ENCODE measurements around the gene SSB.

The SSB gene

GRCh38 chr2:169771021-169771420 is 27.6 kb upstream of the SSB start:
- Histone ChIP-seq H4K20me1 (ENCODE audit: insufficient read depth, low read length) (no peaks in the 10 kb centered on the region), H3K4me3 (ENCODE audit: low read length) (no peak overlapping the region), H3K9me3 (ENCODE audit: insufficient read depth, low read length) (no peaks in the 10 kb centered on the region), H3K27ac (ENCODE audit: low read length) (no peak overlapping the region), H3K4me2 (ENCODE audit: low read length) (no peak overlapping the region), H3K27me3 (ENCODE audit: low read depth, low read length) (no peaks in the 10 kb centered on the region), H3K4me1 (ENCODE audit: low read length) (peaks cover 8% of the 10 kb centered on the region), H3K36me3 (replicated peaks; ENCODE audit: low read depth, low read length) (no peaks in the 10 kb centered on the region), H2AFZ (ENCODE audit: low read depth, low read length) (no peak overlapping the region), H3K9ac (ENCODE audit: low read length) (no peak overlapping the region), H3K79me2 (ENCODE audit: low read length) (no peaks in the 10 kb centered on the region)
- no peak for TF ChIP-seq CTCF (IDR thresholded peaks at IDR 0.05; ENCODE audit: low read depth, low read length)
- no peak for TF ChIP-seq EZH2phosphoT487 (IDR thresholded peaks at IDR 0.05; ENCODE audit: low read depth)

GRCh38 chr2:169771612-169772011 is 27.1 kb upstream of the SSB start:
- H3K4me1 ChIP-seq (ENCODE audit: low read length): peaks cover 14% of the 10 kb centered on the region

GRCh38 chr2:169772651-169773050 is 26.0 kb upstream of the SSB start:
- Histone ChIP-seq H3K9ac (ENCODE audit: low read length) (no peak overlapping the region), H3K4me3 (ENCODE audit: low read length) (no peak overlapping the region), H3K27me3 (ENCODE audit: low read depth, low read length) (no peaks in the 10 kb centered on the region), H3K36me3 (replicated peaks; ENCODE audit: low read depth, low read length) (no peaks in the 10 kb centered on the region), H3K4me1 (ENCODE audit: low read length) (peaks cover 14% of the 10 kb centered on the region), H3K79me2 (ENCODE audit: low read length) (no peaks in the 10 kb centered on the region), H3K27ac (ENCODE audit: low read length) (no peak overlapping the region), H2AFZ (ENCODE audit: low read depth, low read length) (no peak overlapping the region), H4K20me1 (ENCODE audit: insufficient read depth, low read length) (no peaks in the 10 kb centered on the region), H3K4me2 (ENCODE audit: low read length) (no peak overlapping the region), H3K9me3 (ENCODE audit: insufficient read depth, low read length) (no peaks in the 10 kb centered on the region)
- TF ChIP-seq EZH2phosphoT487 (IDR thresholded peaks at IDR 0.05; ENCODE audit: low read depth) (no peak), CTCF (IDR thresholded peaks at IDR 0.05; ENCODE audit: low read depth, low read length) (no peak)

More at GRCh38 chr2:169771612-169772011, 27.1 kb upstream of the SSB start:
- Histone ChIP-seq H4K20me1 (ENCODE audit: insufficient read depth, low read length) (no peaks in the 10 kb centered on the region), H3K27ac (ENCODE audit: low read length) (no peak overlapping the region), H3K9me3 (ENCODE audit: insufficient read depth, low read length) (no peaks in the 10 kb centered on the region), H3K4me3 (ENCODE audit: low read length) (no peak overlapping the region), H3K79me2 (ENCODE audit: low read length) (no peaks in the 10 kb centered on the region), H3K9ac (ENCODE audit: low read length) (no peak overlapping the region), H3K27me3 (ENCODE audit: low read depth, low read length) (no peaks in the 10 kb centered on the region), H2AFZ (ENCODE audit: low read depth, low read length) (no peak overlapping the region), H3K36me3 (replicated peaks; ENCODE audit: low read depth, low read length) (no peaks in the 10 kb centered on the region), H3K4me2 (ENCODE audit: low read length) (no peak overlapping the region)
- TF ChIP-seq CTCF (IDR thresholded peaks at IDR 0.05; ENCODE audit: low read depth, low read length): no peak

- Histone ChIP-seq H3K4me3 (ENCODE audit: low read length) (no peak overlapping the region), H3K4me1 (ENCODE audit: low read length) (peaks cover 14% of the 10 kb centered on the region), H3K79me2 (ENCODE audit: low read length) (no peaks in the 10 kb centered on the region), H2AFZ (ENCODE audit: low read depth, low read length) (no peak overlapping the region), H3K9ac (ENCODE audit: low read length) (no peak overlapping the region), H3K27me3 (ENCODE audit: low read depth, low read length) (no peaks in the 10 kb centered on the region), H3K36me3 (replicated peaks; ENCODE audit: low read depth, low read length) (no peaks in the 10 kb centered on the region), H3K27ac (ENCODE audit: low read length) (no peak overlapping the region), H4K20me1 (ENCODE audit: insufficient read depth, low read length) (no peaks in the 10 kb centered on the region), H3K9me3 (ENCODE audit: insufficient read depth, low read length) (no peaks in the 10 kb centered on the region), H3K4me2 (ENCODE audit: low read length) (peak overlapping the region; percentile 36; the same call in 1 of the 2 replicates)
- TF ChIP-seq CTCF (IDR thresholded peaks at IDR 0.05; ENCODE audit: low read depth, low read length) (no peak), EZH2phosphoT487 (IDR thresholded peaks at IDR 0.05; ENCODE audit: low read depth) (no peak)
Observed at GRCh38 chr2:169775354-169775753, 23.3 kb upstream of the SSB start.

All from OCI-LY3 (cell line).